ENCODE data around the gene C2orf81.

DNA sequence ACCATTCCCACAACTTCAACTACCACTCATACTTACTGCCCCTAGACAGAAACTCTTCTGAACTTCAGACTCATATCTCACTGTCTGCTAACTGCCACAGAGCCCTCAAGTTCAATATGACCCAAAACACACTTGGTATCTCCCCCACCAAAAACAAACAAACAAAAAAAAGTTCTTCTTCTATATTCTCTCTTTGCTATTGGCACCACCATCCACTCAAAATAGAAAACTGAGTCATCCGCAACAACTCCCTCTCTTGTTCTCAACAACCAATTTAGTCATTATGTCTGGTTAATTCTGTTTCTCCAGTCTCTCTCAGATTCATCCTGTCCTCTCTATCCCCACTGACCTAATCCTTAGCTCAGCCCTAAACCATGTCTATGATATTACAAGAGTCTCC lies 34.1 kb downstream of the C2orf81 start:
- no peak for TF ChIP-seq CTCF (IDR thresholded peaks at IDR 0.05 in 8 of 11, conservative IDR thresholded peaks at IDR 0.05 in 3 of 11)
- no peak for TF ChIP-seq POLR2A (IDR thresholded peaks at IDR 0.05)
- no peak for TF ChIP-seq POLR2AphosphoS5 (IDR thresholded peaks at IDR 0.05)

Data from spleen (tissue), 7 donors.